ACC112 (cell line): ENCODE measurements around the gene MYO19.
"Not testable (repeated sequence)": the region's sequence is repeated elsewhere in the genome, so short reads cannot be mapped to it uniquely, and the experiment has no call there.

Source experiments
- H2AFZ ChIP-seq: fragments of 200-600 bp; sonication (generic); one replicate; pipeline ENCODE4 v1.6.0; 2017; ENCODE audit warnings: antibody characterized with exemption, low read length; ENCODE audit not compliant: unreplicated experiment
- H3K27ac ChIP-seq: fragments of 200-600 bp; sonication (generic); 2 replicates; pipeline ENCODE4 v1.5.1; 2014; ENCODE audit warnings: low read depth, mild to moderate bottlenecking, antibody characterized with exemption, low read length, moderate library complexity
- H3K27me3 ChIP-seq: fragments of 200-600 bp; sonication (generic); 2 replicates; pipeline ENCODE4 v1.6.1; 2014; ENCODE audit warnings: mild to moderate bottlenecking, antibody characterized with exemption, low read length, moderate library complexity, mixed read lengths; ENCODE audit not compliant: insufficient read depth
- H3K36me3 ChIP-seq: fragments of 200-600 bp; sonication (generic); 2 replicates; pipeline ENCODE4 v1.6.1; 2016; ENCODE audit warnings: mild to moderate bottlenecking, antibody characterized with exemption, low read length, moderate library complexity, mixed read lengths; ENCODE audit not compliant: insufficient read depth
- H3K4me1 ChIP-seq: fragments of 200-600 bp; sonication (generic); one replicate; pipeline ENCODE4 v1.6.1; 2016; ENCODE audit warnings: low read length, mixed read lengths; ENCODE audit not compliant: insufficient read depth, unreplicated experiment, control insufficient read depth
- H3K4me3 ChIP-seq: fragments of 200-600 bp; sonication (generic); 2 replicates; pipeline ENCODE4 v1.5.1; 2014; ENCODE audit warnings: mild to moderate bottlenecking, low read depth, low read length
- H3K79me2 ChIP-seq: fragments of 200-600 bp; sonication (generic); one replicate; pipeline ENCODE4 v1.6.0; 2016; ENCODE audit warnings: low read length; ENCODE audit not compliant: control insufficient read depth, unreplicated experiment, insufficient read depth

Gene MYO19

GRCh38 chr17:36485027-36485426 lies 49.6 kb downstream of the MYO19 start:
- Histone ChIP-seq H3K4me3 (no peak overlapping the region; the same call in 1 of the 2 replicates), H2AFZ (no peak overlapping the region), H3K4me1 (no peaks in the 10 kb centered on the region), H3K79me2 (peaks cover 20% of the 10 kb centered on the region), H3K27ac (no peak overlapping the region), H3K36me3 (no peaks in the 10 kb centered on the region), H3K27me3 (peaks cover 11% of the 10 kb centered on the region; the same call in 1 of the 2 replicates)

DNA sequence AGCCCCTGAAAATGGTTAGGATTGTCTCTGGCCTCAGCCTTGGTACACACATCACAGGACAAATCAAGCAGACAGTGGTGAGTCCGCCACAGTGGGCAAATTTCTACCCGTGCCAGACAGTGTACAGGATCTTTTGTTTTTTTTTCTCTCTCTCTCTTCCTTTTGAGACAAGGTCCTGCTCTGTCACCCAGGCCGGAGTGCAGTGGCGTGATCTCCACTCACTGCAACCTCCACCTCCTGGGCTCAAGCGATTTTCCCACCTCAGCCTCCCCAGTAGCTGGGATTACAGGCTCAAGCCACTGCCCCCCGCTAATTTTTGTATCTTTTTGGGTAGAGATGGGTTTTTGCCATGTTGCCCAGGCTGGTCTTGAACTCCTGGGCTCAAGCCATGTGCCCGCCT lies 50.6 kb downstream of the MYO19 start:
- H3K27me3 ChIP-seq, result peaks cover 21% of the 10 kb centered on the region; the same call in 1 of the 2 replicates
- not testable (repeated sequence) for H3K36me3 ChIP-seq, H3K4me1 ChIP-seq, H3K27ac ChIP-seq, H2AFZ ChIP-seq, H3K4me3 ChIP-seq
- H3K79me2 ChIP-seq, result peaks cover 18% of the 10 kb centered on the region

GRCh38 chr17:36482611-36483504 lies 51.8 kb downstream of the MYO19 start:
- peaks cover 31% of the 10 kb centered on the region for H3K27me3 ChIP-seq
- H2AFZ ChIP-seq, result peak overlapping the region; percentile 91
- H3K27ac ChIP-seq, result no peak overlapping the region
- no peaks in the 10 kb centered on the region for H3K36me3 ChIP-seq
- peak overlapping the region; percentile 76 for H3K4me3 ChIP-seq
- H3K4me1 ChIP-seq, result no peaks in the 10 kb centered on the region
- peaks cover 10% of the 10 kb centered on the region for H3K79me2 ChIP-seq

- no peaks in the 10 kb centered on the region for H3K36me3 ChIP-seq
- H3K4me1 ChIP-seq, result no peaks in the 10 kb centered on the region
- no peak overlapping the region; the same call in 1 of the 2 replicates for H3K4me3 ChIP-seq
- H3K27ac ChIP-seq, result no peak overlapping the region
- H3K79me2 ChIP-seq, result peaks cover under 1% of the 10 kb centered on the region
- H2AFZ ChIP-seq, result no peak overlapping the region
- H3K27me3 ChIP-seq, result peaks cover 40% of the 10 kb centered on the region
These were observed 52.8 kb downstream of the MYO19 start for GRCh38 chr17:36481829-36482228.

DNA sequence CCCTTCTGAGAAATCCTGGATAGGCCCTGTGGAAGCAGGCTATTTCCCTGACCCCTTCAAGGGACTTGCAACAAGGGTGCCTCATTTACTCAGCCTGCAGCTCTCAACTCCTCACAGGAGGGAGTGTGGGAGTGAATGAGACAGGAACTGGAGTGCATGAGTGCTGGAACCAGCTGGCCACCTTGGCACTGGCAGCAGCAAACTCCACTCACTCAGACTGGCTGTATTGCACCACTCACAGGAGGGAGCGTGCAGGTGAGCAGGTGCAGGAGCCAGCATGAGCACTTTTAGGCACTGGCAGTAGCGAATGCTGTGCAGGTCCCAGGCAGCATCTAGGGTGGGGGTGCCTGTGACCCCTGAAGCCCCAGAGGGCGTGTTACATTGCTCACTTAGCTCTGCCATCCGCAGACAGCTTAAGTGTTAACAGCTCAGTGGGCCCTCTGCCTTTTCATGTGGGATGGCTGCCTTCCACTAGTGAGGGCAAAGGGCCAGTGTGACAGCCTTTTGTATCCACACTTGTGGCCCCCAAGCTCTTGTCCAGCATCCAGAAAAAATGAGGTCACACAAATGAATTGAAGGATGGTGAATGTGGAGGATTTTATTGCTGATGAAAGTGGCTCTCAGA lies 59.2 kb downstream of the MYO19 start:
- H3K4me3 ChIP-seq, result no peak overlapping the region
- no peaks in the 10 kb centered on the region for H3K79me2 ChIP-seq
- no peak overlapping the region for H2AFZ ChIP-seq
- H3K27me3 ChIP-seq, result peaks cover 93% of the 10 kb centered on the region
- no peaks in the 10 kb centered on the region for H3K4me1 ChIP-seq
- no peaks in the 10 kb centered on the region for H3K36me3 ChIP-seq
- H3K27ac ChIP-seq, result no peak overlapping the region

DNA sequence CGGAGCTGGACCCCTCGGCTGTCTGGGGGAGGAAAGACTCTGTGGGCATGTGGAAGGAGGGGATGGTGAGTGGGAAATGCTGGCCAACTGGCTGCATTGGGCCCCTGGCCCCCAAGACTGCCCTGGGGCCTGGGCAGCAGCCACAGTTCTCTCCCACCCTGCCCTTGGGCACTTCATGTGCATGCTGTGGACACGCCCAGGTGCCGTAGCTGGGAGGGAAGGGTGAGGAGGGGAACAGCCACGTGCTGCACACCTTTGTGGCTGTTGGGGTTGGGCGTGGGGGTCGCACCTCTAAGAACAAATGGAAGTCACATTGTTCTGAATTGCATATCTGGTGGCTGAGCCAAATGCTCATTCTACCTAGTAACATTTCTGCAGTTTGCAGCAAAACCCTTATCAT lies 60.1 kb downstream of the MYO19 start:
- H3K4me1 ChIP-seq, result no peaks in the 10 kb centered on the region
- H3K36me3 ChIP-seq, result no peaks in the 10 kb centered on the region
- H3K27me3 ChIP-seq, result peaks cover 96% of the 10 kb centered on the region
- no peak overlapping the region for H3K27ac ChIP-seq
- H3K79me2 ChIP-seq, result no peaks in the 10 kb centered on the region
- no peak overlapping the region for H3K4me3 ChIP-seq
- no peak overlapping the region for H2AFZ ChIP-seq

- Histone ChIP-seq H3K4me1 (no peaks in the 10 kb centered on the region), H3K27me3 (peaks cover 99% of the 10 kb centered on the region), H3K27ac (no peak overlapping the region), H3K4me3 (no peak overlapping the region), H3K36me3 (no peaks in the 10 kb centered on the region), H3K79me2 (no peaks in the 10 kb centered on the region), H2AFZ (no peak overlapping the region)
These were observed 64.2 kb downstream of the MYO19 start for GRCh38 chr17:36470499-36470898.

DNA sequence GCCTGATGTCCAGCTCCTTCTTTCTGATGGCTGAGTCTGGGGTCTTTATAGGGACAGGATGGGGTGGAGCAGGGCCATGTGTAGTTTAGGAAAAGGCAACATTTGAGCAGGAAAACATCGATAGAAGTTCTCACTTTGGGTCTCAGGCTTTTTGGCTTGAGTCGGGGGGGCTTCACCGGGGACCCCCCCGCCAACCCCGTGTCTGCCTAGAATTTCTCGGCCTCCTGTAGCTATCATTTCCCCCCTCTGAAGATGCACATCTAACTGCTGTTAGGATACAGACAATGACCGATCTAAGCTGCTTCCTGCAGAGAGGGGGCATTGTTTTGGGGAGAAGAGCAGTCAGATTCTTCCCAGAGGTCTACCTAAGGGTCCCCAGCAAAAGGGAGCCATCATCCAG lies 64.9 kb downstream of the MYO19 start:
- Histone ChIP-seq H3K4me1 (no peaks in the 10 kb centered on the region), H3K27ac (no peak overlapping the region), H3K79me2 (no peaks in the 10 kb centered on the region), H2AFZ (no peak overlapping the region), H3K27me3 (peaks cover 99% of the 10 kb centered on the region), H3K36me3 (no peaks in the 10 kb centered on the region), H3K4me3 (no peak overlapping the region)

GRCh38 chr17:36468903-36469635 lies 65.6 kb downstream of the MYO19 start:
- Histone ChIP-seq H3K27ac (no peak overlapping the region), H3K79me2 (no peaks in the 10 kb centered on the region), H3K36me3 (no peaks in the 10 kb centered on the region), H2AFZ (no peak overlapping the region), H3K4me3 (no peak overlapping the region), H3K27me3 (peaks cover 97% of the 10 kb centered on the region), H3K4me1 (no peaks in the 10 kb centered on the region)

- H3K4me1 ChIP-seq, result no peaks in the 10 kb centered on the region
- peaks cover 90% of the 10 kb centered on the region for H3K27me3 ChIP-seq
- H2AFZ ChIP-seq, result no peak overlapping the region
- no peaks in the 10 kb centered on the region for H3K36me3 ChIP-seq
- no peaks in the 10 kb centered on the region for H3K79me2 ChIP-seq
- no peak overlapping the region for H3K27ac ChIP-seq
- no peak overlapping the region for H3K4me3 ChIP-seq
These were observed 69.9 kb downstream of the MYO19 start for GRCh38 chr17:36464765-36465088.
